HG03066 (cell line): ENCODE data around the gene GIN1.
"Not testable (repeated sequence)": the region's sequence is repeated elsewhere in the genome, so short reads cannot be mapped to it uniquely, and the experiment has no call there.

Experiments used
- ATAC-seq: cut with Tn5 transposase; IDR thresholded peaks from one replicate; pipeline ENCODE4 v1.9.1; 2021; ENCODE audit warnings: low read depth; ENCODE audit not compliant: unreplicated experiment

GIN1 gene

GRCh38 chr5:103119765-103120606 lies at the start of gene GIN1, which contains the start of gene PPIP5K2:
GIN1 (minus strand) TSS chr5:103120138; CDS start chr5:103108707, 11,431 bp downstream.
PPIP5K2 (plus strand) TSS chr5:103120301; CDS start chr5:103129590, 9,289 bp downstream.
- peak; percentile 94 for ATAC-seq

- ATAC-seq: no peak
Measured at GRCh38 chr5:103166706-103167105, 46.8 kb upstream of the GIN1 start.

GRCh38 chr5:103151156-103151555 lies 31.2 kb upstream of the GIN1 start:
- no peak for ATAC-seq

- ATAC-seq: no peak
Measured at GRCh38 chr5:103148213-103148612, 28.3 kb upstream of the GIN1 start.

- ATAC-seq: no peak
Measured at GRCh38 chr5:103145196-103145595, 25.3 kb upstream of the GIN1 start.

GRCh38 chr5:103142132-103142531 lies 22.2 kb upstream of the GIN1 start:
- not testable (repeated sequence) for ATAC-seq

GRCh38 chr5:103139264-103139865 lies 19.4 kb upstream of the GIN1 start:
- peak; percentile 99 for ATAC-seq

GRCh38 chr5:103138202-103138690 lies 18.3 kb upstream of the GIN1 start:
- ATAC-seq: no peak

GRCh38 chr5:103135461-103135860 lies 15.5 kb upstream of the GIN1 start:
- no peak for ATAC-seq

- no peak for ATAC-seq
Measured at GRCh38 chr5:103133231-103133630, 13.3 kb upstream of the GIN1 start.

- ATAC-seq: no peak
Measured at GRCh38 chr5:103132684-103133083, 12.7 kb upstream of the GIN1 start.

GRCh38 chr5:103128202-103128601 lies 8.3 kb upstream of the GIN1 start:
- no peak for ATAC-seq

GRCh38 chr5:103127292-103127817 lies 7.4 kb upstream of the GIN1 start:
- ATAC-seq: no peak

- ATAC-seq: no peak
Measured at GRCh38 chr5:103126557-103126956, 6.6 kb upstream of the GIN1 start.

GRCh38 chr5:103122242-103122641 lies 2.3 kb upstream of the GIN1 start:
- ATAC-seq: no peak

- peak; percentile 0 for ATAC-seq
Measured at GRCh38 chr5:103120607-103121200, 766 bp upstream of the GIN1 start.

GRCh38 chr5:103119070-103119764 lies 721 bp downstream of the GIN1 start:
- no peak for ATAC-seq

GRCh38 chr5:103117471-103117991 lies 2.4 kb downstream of the GIN1 start:
- no peak for ATAC-seq

GRCh38 chr5:103114440-103114839 lies 5.5 kb downstream of the GIN1 start:
- no peak for ATAC-seq

GRCh38 chr5:103112910-103113309 lies 7.0 kb downstream of the GIN1 start:
- no peak for ATAC-seq
